Measurements from ENCODE around the gene LZTS3.
"Not testable (repeated sequence)": the region's sequence is repeated elsewhere in the genome, so short reads cannot be mapped to it uniquely, and the experiment has no call there.

LZTS3 gene

DNA sequence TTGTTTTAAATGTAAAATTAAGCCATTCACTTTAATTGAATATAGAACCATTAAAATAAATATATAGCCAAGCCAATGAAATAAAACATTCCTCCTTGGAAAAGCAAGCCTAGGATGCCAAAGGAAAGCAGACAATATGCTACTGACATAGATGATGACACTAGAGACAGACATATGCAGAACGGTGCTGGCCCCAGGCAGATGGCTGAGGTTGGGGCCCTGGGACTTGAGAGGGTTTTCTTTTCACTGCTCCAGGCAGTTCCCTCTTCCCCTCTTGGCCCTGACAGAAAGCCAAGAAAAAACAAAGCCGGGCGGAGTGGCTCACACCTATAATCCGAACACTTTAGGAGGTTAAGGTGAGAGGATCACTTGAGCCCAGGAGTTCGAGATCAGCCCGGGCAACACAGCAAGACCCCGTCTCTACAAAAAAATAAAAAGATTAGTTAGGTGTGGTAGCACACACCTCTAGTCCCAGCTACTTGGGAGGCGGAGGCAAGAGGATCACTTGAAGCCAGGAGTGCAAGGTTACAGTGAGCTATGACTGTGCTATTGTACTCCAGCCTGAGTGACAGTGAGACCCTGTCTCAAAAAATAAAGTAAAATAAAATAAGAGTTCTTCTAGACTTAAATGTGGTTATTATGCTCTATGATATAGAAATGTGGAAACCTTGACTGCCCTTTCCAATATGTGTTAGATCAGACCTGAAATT, 44.9 kb downstream of the LZTS3 start:
- Histone ChIP-seq H3K4me1 (ENCODE audit: insufficient read depth, low read length) (no peaks in the 10 kb centered on the region), H2AFZ (ENCODE audit: low read depth, low read length) (no peak overlapping the region), H3K27me3 (ENCODE audit: insufficient read depth, low read length) (no peaks in the 10 kb centered on the region), H3K4me3 (ENCODE audit: low read length) (no peak overlapping the region), H3K9me3 (ENCODE audit: low read length) (peaks cover 10% of the 10 kb centered on the region), H3K36me3 (ENCODE audit: insufficient read depth, low read length) (no peaks in the 10 kb centered on the region)

DNA sequence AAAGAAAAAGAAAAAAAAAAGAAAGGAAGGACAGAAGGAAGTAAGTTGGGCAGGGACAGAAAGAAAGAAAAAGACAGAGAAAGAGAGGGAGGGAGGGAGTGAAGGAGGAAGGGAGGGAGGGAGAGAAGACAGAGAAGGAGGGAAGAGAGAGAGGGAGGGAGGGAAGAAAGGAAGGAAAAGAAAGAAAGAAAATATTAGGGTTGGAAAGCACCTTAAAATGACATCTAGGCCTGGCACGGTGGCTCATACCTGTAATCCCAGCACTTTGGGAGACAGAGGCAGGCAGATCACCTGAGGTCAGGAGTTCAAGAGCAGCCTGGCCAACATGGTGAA, 46.9 kb downstream of the LZTS3 start:
- no peaks in the 10 kb centered on the region for H3K27me3 ChIP-seq (ENCODE audit: insufficient read depth, low read length)
- no peak overlapping the region for H3K4me3 ChIP-seq (ENCODE audit: low read length)
- H2AFZ ChIP-seq (ENCODE audit: low read depth, low read length), result no peak overlapping the region
- peaks cover 28% of the 10 kb centered on the region for H3K9me3 ChIP-seq (ENCODE audit: low read length)
- H3K4me1 ChIP-seq (ENCODE audit: insufficient read depth, low read length), result no peaks in the 10 kb centered on the region
- H3K36me3 ChIP-seq (ENCODE audit: insufficient read depth, low read length), result peaks cover 18% of the 10 kb centered on the region

DNA sequence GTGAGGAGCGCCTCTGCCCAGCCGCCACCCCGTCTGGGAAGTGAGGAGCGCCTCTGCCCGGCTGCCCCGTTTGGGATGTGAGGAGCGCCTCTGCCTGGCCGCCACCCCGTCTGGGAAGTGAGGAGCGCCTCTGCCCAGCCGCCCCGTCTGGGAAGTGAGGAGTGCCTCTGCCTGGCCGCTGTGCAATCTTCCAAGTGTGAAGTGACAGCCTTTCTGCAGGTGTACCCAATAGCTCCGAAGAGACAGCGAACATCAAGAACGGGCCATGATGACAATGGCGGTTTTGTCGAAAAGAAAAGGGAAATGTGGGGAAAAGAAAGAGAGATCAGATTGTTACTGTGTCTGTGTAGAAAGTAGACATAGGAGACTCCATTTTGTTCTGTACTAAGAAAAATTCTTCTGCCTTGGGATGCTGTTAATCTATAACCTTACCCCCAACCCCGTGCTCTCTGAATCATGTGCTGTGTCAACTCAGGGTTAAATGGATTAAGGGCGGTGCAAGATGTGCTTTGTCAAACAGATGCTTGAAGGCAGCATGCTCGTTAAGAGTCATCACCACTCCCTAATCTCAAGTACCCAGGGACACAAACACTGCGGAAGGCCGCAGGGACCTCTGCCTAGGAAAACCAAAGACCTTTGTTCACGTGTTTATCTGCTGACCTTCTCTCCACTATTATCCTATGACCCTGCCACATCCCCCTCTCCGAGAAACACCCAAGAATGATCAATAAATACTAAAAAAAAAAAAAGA, 47.4 kb downstream of the LZTS3 start:
- not testable (repeated sequence) for H2AFZ ChIP-seq (ENCODE audit: low read depth, low read length); H3K4me3 ChIP-seq (ENCODE audit: low read length); H3K27me3 ChIP-seq (ENCODE audit: insufficient read depth, low read length); H3K4me1 ChIP-seq (ENCODE audit: insufficient read depth, low read length)
- Histone ChIP-seq H3K9me3 (ENCODE audit: low read length) (peaks cover 30% of the 10 kb centered on the region), H3K36me3 (ENCODE audit: insufficient read depth, low read length) (peaks cover 23% of the 10 kb centered on the region)

DNA sequence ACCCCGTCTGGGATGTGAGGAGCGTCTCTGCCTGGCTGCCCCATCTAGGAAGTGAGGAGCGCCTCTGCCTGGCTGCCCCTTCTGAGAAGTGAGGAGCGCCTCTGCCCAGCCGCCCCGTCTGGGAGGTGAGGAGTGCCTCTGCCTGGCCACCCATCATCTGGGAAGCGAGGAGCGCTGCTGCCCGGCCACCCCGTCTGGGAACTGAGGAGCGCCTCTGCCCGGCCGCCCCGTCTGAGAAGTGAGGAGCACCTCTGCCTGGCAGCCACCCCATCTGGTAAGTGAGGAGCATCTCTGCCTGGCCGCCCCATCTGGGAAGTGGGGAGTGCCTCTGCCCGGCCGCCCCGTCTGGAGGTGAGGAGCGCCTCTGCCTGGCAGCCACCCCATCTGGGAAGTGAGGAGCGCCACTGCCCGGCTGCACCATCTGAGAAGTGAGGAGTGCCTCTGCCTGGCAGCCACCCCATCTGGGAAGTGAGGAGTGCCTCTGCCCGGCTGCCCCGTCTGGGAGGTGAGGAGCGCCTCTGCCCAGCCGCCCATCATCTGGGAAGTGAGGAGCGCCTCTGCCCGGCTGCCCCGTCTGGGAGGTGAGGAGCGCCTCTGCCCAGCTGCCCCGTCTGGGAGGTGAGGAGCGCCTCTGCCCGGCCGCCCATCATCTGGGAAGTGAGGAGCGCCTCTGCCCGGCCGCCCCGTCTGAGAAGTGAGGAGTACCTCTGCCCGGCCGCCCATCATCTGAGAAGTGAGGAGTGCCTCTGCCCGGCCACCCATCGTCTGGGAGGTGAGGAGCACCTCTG, 48.4 kb downstream of the LZTS3 start:
- H2AFZ ChIP-seq (ENCODE audit: low read depth, low read length); H3K27me3 ChIP-seq (ENCODE audit: insufficient read depth, low read length); H3K4me3 ChIP-seq (ENCODE audit: low read length); H3K4me1 ChIP-seq (ENCODE audit: insufficient read depth, low read length): not testable (repeated sequence)
- Histone ChIP-seq H3K36me3 (ENCODE audit: insufficient read depth, low read length) (peaks cover 26% of the 10 kb centered on the region), H3K9me3 (ENCODE audit: low read length) (peaks cover 30% of the 10 kb centered on the region)

DNA sequence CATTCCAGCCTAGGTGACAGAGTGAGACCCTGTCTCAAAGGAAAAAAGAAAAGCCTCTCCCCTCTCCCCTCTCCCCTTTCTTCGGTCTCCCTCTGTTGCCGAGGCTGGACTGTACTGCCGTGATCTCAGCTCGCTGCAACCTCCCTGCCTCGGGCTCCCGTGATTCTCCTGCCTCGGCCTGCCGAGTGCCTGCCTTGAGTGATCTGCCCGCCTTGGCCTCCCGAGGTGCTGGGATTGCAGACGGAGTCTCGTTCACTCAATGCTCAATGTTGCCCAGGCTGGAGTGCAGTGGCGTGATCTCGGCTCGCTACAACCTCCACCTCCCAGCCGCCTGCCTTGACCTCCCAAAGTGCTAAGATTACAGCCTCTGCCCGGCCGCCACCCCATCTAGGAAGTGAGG, 49.2 kb downstream of the LZTS3 start:
- not testable (repeated sequence) for H2AFZ ChIP-seq (ENCODE audit: low read depth, low read length); H3K4me1 ChIP-seq (ENCODE audit: insufficient read depth, low read length); H3K27me3 ChIP-seq (ENCODE audit: insufficient read depth, low read length); H3K4me3 ChIP-seq (ENCODE audit: low read length)
- Histone ChIP-seq H3K36me3 (ENCODE audit: insufficient read depth, low read length) (peaks cover 31% of the 10 kb centered on the region), H3K9me3 (ENCODE audit: low read length) (peaks cover 30% of the 10 kb centered on the region)

DNA sequence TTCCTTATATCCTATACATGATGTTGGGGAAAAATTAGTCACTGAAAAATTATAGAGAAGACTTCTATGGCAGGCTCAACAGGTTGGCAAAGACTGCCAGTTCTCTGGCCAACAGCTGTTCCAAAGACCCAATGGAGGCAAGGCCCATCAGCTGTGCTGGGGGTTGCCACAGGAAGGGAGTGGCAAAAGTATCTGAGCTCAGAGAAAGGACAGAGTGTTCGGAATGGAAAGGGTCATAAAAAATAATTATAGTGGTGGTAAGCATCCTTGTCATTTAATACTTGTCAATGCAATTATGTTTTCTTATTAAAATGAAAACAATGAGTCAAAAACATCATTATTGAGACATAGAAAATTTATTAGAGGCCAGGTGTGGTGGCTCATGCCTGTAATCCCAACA, 49.8 kb downstream of the LZTS3 start:
- no peak overlapping the region for H2AFZ ChIP-seq (ENCODE audit: low read depth, low read length)
- peaks cover 28% of the 10 kb centered on the region for H3K9me3 ChIP-seq (ENCODE audit: low read length)
- H3K4me3 ChIP-seq (ENCODE audit: low read length), result no peak overlapping the region
- H3K27me3 ChIP-seq (ENCODE audit: insufficient read depth, low read length), result no peaks in the 10 kb centered on the region
- no peaks in the 10 kb centered on the region for H3K4me1 ChIP-seq (ENCODE audit: insufficient read depth, low read length)
- peaks cover 34% of the 10 kb centered on the region for H3K36me3 ChIP-seq (ENCODE audit: insufficient read depth, low read length)

DNA sequence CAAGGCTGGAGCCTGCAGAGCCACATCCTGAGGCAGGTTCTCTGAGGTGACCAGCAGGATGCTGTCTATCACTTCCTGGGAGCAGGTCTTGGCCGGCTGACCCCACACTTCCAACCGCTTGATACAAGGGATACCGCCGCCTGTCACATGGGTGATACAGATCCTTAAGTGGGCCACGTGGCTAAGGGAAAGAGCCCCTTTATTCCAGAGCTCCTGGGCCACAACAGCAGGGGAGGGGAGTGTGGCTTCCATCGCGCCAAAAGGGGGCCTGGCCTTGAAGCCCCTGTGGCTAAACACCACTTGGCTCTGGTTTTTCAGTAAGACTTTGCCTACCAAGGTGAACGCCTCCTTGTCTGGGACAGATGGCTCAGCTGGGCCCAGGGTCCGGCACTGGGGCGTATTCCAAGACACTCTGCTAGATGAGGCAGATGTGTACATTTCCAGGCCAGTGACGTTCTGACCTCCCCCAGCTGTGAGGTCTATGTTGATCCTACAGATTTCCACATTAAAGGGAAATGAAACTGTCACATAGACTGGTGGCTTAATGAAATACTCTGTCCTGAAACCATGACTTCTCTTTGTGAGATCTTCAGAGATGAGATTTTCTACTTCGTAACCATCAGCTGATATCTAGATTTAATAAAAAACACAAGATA, 51.3 kb downstream of the LZTS3 start:
- Histone ChIP-seq H3K4me3 (ENCODE audit: low read length) (no peak overlapping the region), H3K4me1 (ENCODE audit: insufficient read depth, low read length) (no peaks in the 10 kb centered on the region), H3K27me3 (ENCODE audit: insufficient read depth, low read length) (no peaks in the 10 kb centered on the region), H3K36me3 (ENCODE audit: insufficient read depth, low read length) (peaks cover 34% of the 10 kb centered on the region), H3K9me3 (ENCODE audit: low read length) (peaks cover 26% of the 10 kb centered on the region), H2AFZ (ENCODE audit: low read depth, low read length) (no peak overlapping the region)

DNA sequence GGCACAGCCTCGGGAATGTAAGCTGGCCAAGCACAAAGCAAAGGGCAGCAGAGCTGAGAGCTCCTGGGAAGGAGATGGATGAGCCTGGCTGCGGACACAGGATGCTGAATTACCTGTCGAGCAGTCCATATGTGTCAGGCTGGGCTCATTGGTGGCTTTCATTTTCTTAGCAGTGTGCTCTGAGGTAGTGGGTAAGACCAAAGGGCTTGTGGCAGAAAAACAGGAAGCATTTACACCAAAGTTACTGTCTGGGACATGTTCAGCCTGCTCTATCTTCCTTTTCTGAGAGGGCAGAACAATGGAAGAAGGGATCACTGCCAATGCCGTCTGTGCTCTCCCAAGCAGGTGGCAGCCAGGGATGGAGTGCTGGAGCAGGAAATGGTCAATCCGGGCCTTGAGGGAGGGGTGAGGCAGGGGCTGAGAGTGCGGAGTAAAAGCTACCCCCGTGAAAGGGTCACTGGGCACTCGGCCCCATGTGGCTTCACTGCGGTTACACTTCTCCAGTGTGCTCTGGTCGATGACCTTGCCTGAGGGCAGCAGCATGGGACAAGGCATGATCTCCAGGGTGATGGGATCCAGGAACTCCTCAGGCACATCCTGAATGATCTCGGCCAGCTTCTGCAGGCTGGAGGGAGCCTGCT, 52.0 kb downstream of the LZTS3 start:
- Histone ChIP-seq H3K27me3 (ENCODE audit: insufficient read depth, low read length) (no peaks in the 10 kb centered on the region), H2AFZ (ENCODE audit: low read depth, low read length) (no peak overlapping the region), H3K36me3 (ENCODE audit: insufficient read depth, low read length) (peaks cover 34% of the 10 kb centered on the region), H3K4me3 (ENCODE audit: low read length) (no peak overlapping the region), H3K4me1 (ENCODE audit: insufficient read depth, low read length) (no peaks in the 10 kb centered on the region), H3K9me3 (ENCODE audit: low read length) (peaks cover 26% of the 10 kb centered on the region)

DNA sequence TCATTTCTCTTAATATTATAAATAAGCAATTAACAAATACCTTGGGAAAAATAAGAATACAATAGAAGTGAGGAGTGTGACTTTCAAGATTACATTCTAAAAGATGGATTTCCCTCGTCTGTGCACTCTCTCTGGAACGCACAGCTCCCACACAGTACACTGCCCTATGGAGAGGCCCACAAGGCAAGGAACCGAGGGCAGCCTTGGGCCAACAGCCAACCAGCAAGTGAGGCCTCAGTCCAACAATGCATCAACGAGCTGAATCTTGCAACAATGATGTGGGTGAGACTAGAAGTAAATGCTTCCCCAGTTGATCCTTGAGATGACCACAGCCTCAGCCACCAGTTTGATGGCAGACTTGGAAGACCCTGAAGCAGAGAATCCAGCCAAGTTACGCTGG, 54.3 kb downstream of the LZTS3 start:
- peaks cover 40% of the 10 kb centered on the region for H3K36me3 ChIP-seq (ENCODE audit: insufficient read depth, low read length)
- no peak overlapping the region for H2AFZ ChIP-seq (ENCODE audit: low read depth, low read length)
- no peaks in the 10 kb centered on the region for H3K27me3 ChIP-seq (ENCODE audit: insufficient read depth, low read length)
- peaks cover 25% of the 10 kb centered on the region for H3K9me3 ChIP-seq (ENCODE audit: low read length)
- H3K4me1 ChIP-seq (ENCODE audit: insufficient read depth, low read length), result no peaks in the 10 kb centered on the region
- no peak overlapping the region for H3K4me3 ChIP-seq (ENCODE audit: low read length)

DNA sequence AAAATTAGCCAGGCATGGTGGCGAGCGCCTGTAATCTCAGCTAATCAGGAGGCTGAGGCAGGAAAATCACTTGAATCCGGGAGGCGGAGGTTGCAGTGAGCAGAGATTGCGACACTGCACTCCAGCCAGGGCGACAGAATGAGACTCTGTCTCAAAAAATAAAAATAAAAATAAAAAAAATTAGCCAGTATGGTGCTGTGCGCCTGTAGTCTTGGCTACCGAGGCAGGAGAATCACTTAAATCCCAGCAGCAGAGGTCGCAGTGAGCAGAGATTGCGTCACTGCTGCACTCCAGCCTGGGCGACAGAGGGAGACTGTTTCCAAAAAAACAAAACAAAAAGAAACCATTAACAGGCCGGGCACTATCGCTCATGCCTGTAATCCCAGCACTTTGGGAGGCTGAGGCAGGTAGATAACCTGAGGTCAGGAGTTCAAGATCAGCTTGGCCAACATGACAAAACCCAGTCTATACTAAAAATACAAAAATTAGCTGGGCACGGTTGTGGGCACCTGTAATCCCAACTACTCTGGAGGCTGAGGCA, 55.4 kb downstream of the LZTS3 start:
- Histone ChIP-seq H3K36me3 (ENCODE audit: insufficient read depth, low read length) (peaks cover 36% of the 10 kb centered on the region), H3K9me3 (ENCODE audit: low read length) (peaks cover 15% of the 10 kb centered on the region)
- not testable (repeated sequence) for H3K27me3 ChIP-seq (ENCODE audit: insufficient read depth, low read length); H3K4me1 ChIP-seq (ENCODE audit: insufficient read depth, low read length); H3K4me3 ChIP-seq (ENCODE audit: low read length); H2AFZ ChIP-seq (ENCODE audit: low read depth, low read length)

DNA sequence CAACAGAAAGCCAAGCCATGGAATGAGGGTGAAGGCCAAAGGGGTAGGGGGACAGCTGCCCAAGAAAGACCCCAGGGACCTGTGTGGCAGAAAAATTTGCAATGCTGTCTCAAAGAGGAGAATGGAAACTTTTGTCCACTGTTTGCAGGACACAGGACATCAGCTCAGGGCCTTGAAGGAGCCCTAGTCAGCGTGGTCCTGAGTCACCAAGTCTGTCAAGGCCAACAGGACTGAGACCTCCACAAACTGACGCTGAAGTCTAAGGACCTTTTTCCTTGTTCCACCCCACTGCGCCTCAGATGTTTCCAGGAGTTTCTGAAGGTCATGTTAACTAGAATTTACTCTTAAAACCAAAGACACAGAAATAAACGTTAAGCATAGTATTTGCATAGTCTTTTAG, 57.0 kb downstream of the LZTS3 start:
- H3K4me1 ChIP-seq (ENCODE audit: insufficient read depth, low read length), result no peaks in the 10 kb centered on the region
- H2AFZ ChIP-seq (ENCODE audit: low read depth, low read length), result no peak overlapping the region
- H3K27me3 ChIP-seq (ENCODE audit: insufficient read depth, low read length), result no peaks in the 10 kb centered on the region
- H3K4me3 ChIP-seq (ENCODE audit: low read length), result no peak overlapping the region
- H3K36me3 ChIP-seq (ENCODE audit: insufficient read depth, low read length), result peaks cover 21% of the 10 kb centered on the region
- H3K9me3 ChIP-seq (ENCODE audit: low read length), result peaks cover under 1% of the 10 kb centered on the region

DNA sequence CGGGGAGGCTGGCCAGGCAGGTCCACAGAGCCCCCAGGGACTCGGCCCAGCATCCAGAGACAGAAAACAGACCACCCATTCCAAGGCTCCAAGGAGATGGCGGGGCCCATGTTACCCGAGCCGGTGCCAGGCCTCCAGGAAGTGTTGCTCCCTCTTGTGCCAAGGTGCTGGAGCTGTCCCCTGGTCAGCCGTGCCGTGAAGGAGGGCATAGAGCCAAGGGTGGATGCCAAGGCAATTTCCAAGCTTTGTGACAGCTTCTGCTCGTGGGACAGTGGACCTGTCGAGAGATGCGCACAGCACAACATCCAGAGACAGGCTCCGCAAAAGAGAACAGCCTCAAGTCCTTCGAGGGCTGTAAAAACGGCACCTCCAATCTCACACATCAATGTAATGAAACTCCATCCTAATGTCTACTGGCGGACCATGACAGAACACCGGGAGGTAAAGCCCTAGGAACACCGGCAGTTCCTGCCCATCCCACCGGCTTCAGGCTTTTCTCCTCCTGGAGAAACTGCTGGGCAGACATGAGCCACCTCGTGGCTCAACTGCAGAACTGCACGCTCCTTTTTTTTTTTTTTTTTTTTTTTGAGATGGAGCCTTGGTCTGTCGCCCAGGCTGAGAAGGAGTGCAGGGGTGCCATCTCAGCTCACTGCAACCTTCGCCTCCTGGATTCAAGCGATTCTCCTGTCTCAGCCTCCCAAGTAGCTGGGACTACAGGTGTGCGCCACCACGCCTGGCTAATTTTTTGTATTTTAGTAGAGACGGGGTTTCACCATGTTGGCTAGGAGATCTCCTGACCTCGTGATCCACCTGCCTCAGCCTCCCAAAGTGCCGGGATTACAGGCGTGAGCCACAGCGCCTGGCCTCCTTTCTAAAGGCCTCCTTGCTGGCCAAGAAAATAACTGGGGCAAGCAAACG, 57.9 kb downstream of the LZTS3 start:
- peaks cover 15% of the 10 kb centered on the region for H3K36me3 ChIP-seq (ENCODE audit: insufficient read depth, low read length)

More for the DNA sequence above, 57.9 kb downstream of the LZTS3 start:
- no peak overlapping the region for H3K4me3 ChIP-seq (ENCODE audit: low read length)
- no peaks in the 10 kb centered on the region for H3K9me3 ChIP-seq (ENCODE audit: low read length)
- H2AFZ ChIP-seq (ENCODE audit: low read depth, low read length), result no peak overlapping the region
- no peaks in the 10 kb centered on the region for H3K4me1 ChIP-seq (ENCODE audit: insufficient read depth, low read length)
- no peaks in the 10 kb centered on the region for H3K27me3 ChIP-seq (ENCODE audit: insufficient read depth, low read length)

Data from neuron (in vitro differentiated cells).